Astrocyte (in vitro differentiated cells and primary cell): ENCODE data around the gene ANKMY2.

Experiments used
- EZH2 ChIP-seq: IDR thresholded peaks from 2 replicates; pipeline ENCODE4 v1.6.1; 2012; ENCODE audit warnings: mild to moderate bottlenecking, low read length, inconsistent platforms; ENCODE audit not compliant: insufficient read depth
- TF ChIP-seq, protein P1 (sequence below): IDR thresholded peaks from 2 replicates; pipeline ENCODE4 v1.5.1; 2011; ENCODE audit warnings: low read depth, mild to moderate bottlenecking, inconsistent platforms, low read length, moderate library complexity; ENCODE audit not compliant: insufficient read depth

DNA sequence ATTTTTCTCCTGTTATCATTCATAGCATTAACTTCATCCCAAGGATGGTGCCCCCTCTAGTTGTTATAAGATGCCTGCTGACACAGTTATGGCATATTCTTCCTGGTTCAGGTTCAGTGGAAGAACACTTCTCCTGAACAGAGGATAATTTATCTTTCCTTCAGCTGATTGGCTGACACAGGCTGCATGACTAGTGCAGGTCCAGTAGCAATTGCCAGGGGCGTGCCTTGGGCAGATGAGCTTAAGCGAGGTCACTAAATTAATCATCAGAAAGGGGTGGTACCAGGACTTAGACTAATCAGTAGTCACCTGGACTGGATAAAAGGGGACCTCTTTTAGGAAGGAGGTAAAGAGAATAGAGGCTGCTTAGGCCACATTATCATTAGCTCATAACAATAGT lies 42.7 kb upstream of the ANKMY2 start:
- TF ChIP-seq, protein P1, sequence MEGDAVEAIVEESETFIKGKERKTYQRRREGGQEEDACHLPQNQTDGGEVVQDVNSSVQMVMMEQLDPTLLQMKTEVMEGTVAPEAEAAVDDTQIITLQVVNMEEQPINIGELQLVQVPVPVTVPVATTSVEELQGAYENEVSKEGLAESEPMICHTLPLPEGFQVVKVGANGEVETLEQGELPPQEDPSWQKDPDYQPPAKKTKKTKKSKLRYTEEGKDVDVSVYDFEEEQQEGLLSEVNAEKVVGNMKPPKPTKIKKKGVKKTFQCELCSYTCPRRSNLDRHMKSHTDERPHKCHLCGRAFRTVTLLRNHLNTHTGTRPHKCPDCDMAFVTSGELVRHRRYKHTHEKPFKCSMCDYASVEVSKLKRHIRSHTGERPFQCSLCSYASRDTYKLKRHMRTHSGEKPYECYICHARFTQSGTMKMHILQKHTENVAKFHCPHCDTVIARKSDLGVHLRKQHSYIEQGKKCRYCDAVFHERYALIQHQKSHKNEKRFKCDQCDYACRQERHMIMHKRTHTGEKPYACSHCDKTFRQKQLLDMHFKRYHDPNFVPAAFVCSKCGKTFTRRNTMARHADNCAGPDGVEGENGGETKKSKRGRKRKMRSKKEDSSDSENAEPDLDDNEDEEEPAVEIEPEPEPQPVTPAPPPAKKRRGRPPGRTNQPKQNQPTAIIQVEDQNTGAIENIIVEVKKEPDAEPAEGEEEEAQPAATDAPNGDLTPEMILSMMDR: no peak
- no peak for TF ChIP-seq EZH2
